ENCODE measurements around the gene DSG3.

Gene DSG3

GRCh38 chr18:31424383-31424988, 23.1 kb upstream of the DSG3 start:
- Mint-ChIP-seq H3K4me1 (no peaks in the 10 kb centered on the region), H3K27me3 (peaks cover 5% of the 10 kb centered on the region in 2 donors), H3K36me3 (no peaks in the 10 kb centered on the region), H3K9me3 (peaks cover 2 to 4% of the 10 kb centered on the region in 2 donors), H3K27ac (no peak overlapping the region), H3K4me3 (no peak overlapping the region)
- no peak for DNase-seq
- peak in 1 of 2 donors; percentile 38 for ATAC-seq (replicated peaks)

- Mint-ChIP-seq H3K9me3 (peaks cover 2 to 4% of the 10 kb centered on the region in 2 donors), H3K36me3 (no peaks in the 10 kb centered on the region), H3K27ac (no peak overlapping the region), H3K27me3 (peaks cover 5% of the 10 kb centered on the region in 2 donors), H3K4me3 (no peak overlapping the region), H3K4me1 (no peaks in the 10 kb centered on the region)
- no peak for ATAC-seq (replicated peaks)
- DNase-seq, result no peak
Observed at GRCh38 chr18:31426021-31426420, 21.5 kb upstream of the DSG3 start.

- Mint-ChIP-seq H3K9me3 (peaks cover 2 to 4% of the 10 kb centered on the region in 2 donors), H3K36me3 (no peaks in the 10 kb centered on the region), H3K27ac (no peak overlapping the region), H3K4me3 (no peak overlapping the region), H3K27me3 (peaks cover 5% of the 10 kb centered on the region in 2 donors), H3K4me1 (no peaks in the 10 kb centered on the region)
- no peak for DNase-seq
- ATAC-seq (replicated peaks), result no peak
Observed at GRCh38 chr18:31426871-31427406, 20.6 kb upstream of the DSG3 start.

- H3K27me3 Mint-ChIP-seq, result peaks cover 5% of the 10 kb centered on the region in 2 donors
- no peaks in the 10 kb centered on the region for H3K36me3 Mint-ChIP-seq
- H3K4me3 Mint-ChIP-seq, result no peak overlapping the region
- no peak for DNase-seq
- no peak for ATAC-seq (replicated peaks)
- no peak overlapping the region for H3K27ac Mint-ChIP-seq
- H3K9me3 Mint-ChIP-seq, result peaks cover 4% of the 10 kb centered on the region in 2 donors
- no peaks in the 10 kb centered on the region for H3K4me1 Mint-ChIP-seq
Observed at GRCh38 chr18:31428211-31428610, 19.3 kb upstream of the DSG3 start.

DNA sequence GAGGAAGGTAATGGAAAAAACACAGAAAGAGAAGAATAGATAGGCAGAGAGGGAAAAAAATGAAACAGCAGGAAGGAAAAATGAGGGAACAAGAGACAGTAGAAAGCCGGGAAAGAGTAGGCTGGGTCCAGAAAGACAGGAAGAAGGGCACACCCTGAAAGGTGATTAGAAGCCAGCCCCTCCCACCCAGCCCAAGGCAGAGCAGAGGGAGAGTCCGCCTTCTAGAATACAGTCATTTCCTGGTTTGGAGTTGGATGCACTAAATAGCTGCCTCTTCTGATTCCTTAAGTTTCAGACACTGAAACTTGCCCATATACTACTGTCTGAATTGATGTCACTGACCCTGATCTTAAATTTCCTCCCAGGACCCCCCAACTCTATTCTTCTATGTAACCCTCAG, 17.9 kb upstream of the DSG3 start:
- Mint-ChIP-seq H3K36me3 (no peaks in the 10 kb centered on the region), H3K27me3 (no peaks in the 10 kb centered on the region), H3K9me3 (peaks cover 0 to 5% of the 10 kb centered on the region in 2 donors), H3K27ac (no peak overlapping the region), H3K4me1 (no peaks in the 10 kb centered on the region), H3K4me3 (no peak overlapping the region)
- no peak for DNase-seq
- no peak for ATAC-seq (replicated peaks)

DNA sequence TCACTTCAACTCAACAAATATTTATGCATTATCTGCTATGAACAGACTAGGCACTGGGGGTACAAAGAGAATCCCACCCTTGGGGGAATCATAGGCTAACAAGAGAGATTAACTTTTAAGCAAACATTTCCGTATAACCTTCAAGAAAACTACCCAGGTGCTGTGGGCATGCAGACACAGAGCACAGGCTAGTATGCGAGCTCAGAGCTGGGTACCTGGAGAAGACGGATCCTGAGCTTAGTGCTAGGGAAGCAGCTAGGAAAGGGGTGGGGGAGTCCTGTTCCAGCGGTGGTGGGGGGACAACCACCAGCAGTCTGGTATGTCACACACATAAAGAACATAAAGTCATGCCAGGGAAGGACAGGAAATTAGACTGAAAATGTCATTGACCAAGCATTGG, 17.5 kb upstream of the DSG3 start:
- H3K4me3 Mint-ChIP-seq, result no peak overlapping the region
- H3K9me3 Mint-ChIP-seq, result peaks cover 0 to 5% of the 10 kb centered on the region in 2 donors
- H3K4me1 Mint-ChIP-seq, result no peaks in the 10 kb centered on the region

DNA sequence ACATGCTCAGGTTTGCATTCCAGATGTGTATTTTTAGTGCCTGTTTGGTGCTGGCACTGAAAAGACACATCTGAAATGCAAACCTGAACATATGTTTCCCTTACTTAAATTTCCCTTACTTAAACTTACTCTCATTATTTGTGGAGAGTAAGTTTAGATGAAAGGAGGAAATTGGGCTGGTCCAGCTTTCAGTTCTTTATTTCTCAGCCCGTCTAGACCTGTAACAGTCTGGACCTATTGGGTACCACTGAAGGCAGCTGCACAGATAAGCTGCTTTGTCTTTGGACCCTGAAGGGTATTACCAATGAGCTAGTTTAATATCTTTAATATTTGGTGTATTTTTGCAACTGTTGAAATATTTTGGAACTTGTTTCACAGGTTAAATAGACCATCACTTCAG, 17.0 kb upstream of the DSG3 start:
- no peaks in the 10 kb centered on the region for H3K36me3 Mint-ChIP-seq

More for the DNA sequence above, 17.5 kb upstream of the DSG3 start:
- no peak for ATAC-seq (replicated peaks)
- H3K27ac Mint-ChIP-seq, result no peak overlapping the region
- no peaks in the 10 kb centered on the region for H3K36me3 Mint-ChIP-seq
- DNase-seq, result no peak
- H3K27me3 Mint-ChIP-seq, result no peaks in the 10 kb centered on the region

GRCh38 chr18:31432316-31432715, 15.2 kb upstream of the DSG3 start:
- Mint-ChIP-seq H3K4me1 (no peaks in the 10 kb centered on the region), H3K27ac (no peak overlapping the region), H3K9me3 (peaks cover 0 to 5% of the 10 kb centered on the region in 2 donors), H3K27me3 (no peaks in the 10 kb centered on the region), H3K36me3 (no peaks in the 10 kb centered on the region), H3K4me3 (no peak overlapping the region)
- ATAC-seq (replicated peaks) (no peak), DNase-seq (no peak)

More for the DNA sequence above, 17.0 kb upstream of the DSG3 start:
- ATAC-seq (replicated peaks) (no peak), DNase-seq (no peak)
- Mint-ChIP-seq H3K27me3 (no peaks in the 10 kb centered on the region), H3K9me3 (peaks cover 0 to 5% of the 10 kb centered on the region in 2 donors), H3K4me3 (no peak overlapping the region), H3K4me1 (no peaks in the 10 kb centered on the region), H3K27ac (no peak overlapping the region)

DNA sequence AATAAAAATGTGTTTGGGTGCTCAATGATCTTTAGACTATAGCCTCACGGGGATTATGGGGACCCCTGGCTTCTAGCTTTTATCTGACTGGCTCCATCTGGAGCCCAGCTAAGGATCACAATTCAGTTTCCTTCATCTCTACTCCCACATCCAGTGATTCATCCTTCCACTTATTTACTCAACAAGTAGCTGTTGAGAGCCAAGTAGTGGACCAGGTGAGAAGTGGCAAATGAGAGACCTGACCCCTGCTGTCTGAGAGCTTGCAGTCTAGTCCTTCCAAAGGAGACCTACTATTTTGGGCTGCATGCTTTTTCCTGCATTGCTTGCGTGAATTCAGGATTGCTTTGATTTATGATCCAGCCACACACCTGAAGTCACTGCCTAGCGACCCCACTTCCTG, 10.7 kb upstream of the DSG3 start:
- no peak for DNase-seq
- no peaks in the 10 kb centered on the region for H3K36me3 Mint-ChIP-seq
- H3K4me3 Mint-ChIP-seq, result no peak overlapping the region
- H3K9me3 Mint-ChIP-seq, result peaks cover 0 to 5% of the 10 kb centered on the region in 2 donors
- H3K4me1 Mint-ChIP-seq, result no peaks in the 10 kb centered on the region
- no peaks in the 10 kb centered on the region for H3K27me3 Mint-ChIP-seq
- no peak overlapping the region for H3K27ac Mint-ChIP-seq
- no peak for ATAC-seq (replicated peaks)

DNA sequence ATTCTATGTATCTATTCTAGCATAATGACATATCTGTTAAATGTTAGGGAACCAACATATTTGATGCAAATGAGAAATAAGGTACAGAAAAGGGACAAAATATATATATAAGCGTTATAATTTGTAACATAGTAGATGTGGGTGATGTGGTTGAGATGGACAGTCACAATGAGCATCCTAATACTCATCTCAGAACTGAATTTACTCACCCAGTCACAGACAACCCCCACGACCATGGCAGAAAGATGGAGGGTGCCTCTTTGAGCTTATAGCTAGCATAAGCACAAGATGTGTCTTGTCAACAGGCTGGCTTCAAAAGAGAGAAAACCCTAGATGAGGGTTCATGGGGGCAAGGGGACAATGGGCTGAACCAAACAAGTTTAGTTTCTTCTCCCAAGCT, 9.1 kb upstream of the DSG3 start:
- Mint-ChIP-seq H3K9me3 (peaks cover 0 to 3% of the 10 kb centered on the region in 2 donors), H3K4me1 (no peaks in the 10 kb centered on the region), H3K27me3 (no peaks in the 10 kb centered on the region), H3K36me3 (no peaks in the 10 kb centered on the region), H3K4me3 (no peak overlapping the region), H3K27ac (no peak overlapping the region)
- DNase-seq (no peak), ATAC-seq (replicated peaks) (no peak)

DNA sequence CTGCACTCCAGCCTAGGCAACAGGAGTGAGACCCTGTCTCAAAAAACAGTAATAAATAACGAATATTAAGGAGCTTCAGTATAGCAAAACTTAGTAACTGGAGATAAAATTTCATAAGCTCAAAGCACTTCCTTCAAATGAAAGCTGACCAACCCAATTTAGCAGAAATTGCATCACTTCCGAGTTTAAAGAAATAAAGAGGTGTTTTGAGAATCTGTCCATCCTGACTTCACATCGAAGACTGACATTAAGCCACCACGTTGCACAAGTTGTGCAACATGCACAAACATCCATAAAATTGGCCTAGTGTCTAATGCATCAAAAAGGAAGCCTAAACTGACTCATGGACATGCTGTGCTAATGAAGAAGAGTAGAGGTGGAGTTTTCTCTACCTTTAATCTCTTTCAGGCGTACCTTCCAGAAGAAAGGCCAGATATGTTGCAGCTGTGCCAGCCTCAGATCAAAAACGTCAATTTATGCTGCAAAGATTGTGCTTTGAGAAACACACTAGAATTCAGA, 7.7 kb upstream of the DSG3 start:
- Mint-ChIP-seq H3K4me3 (no peak overlapping the region), H3K36me3 (no peaks in the 10 kb centered on the region), H3K4me1 (no peaks in the 10 kb centered on the region), H3K27ac (no peak overlapping the region), H3K27me3 (no peaks in the 10 kb centered on the region), H3K9me3 (no peaks in the 10 kb centered on the region)
- DNase-seq (no peak), ATAC-seq (replicated peaks) (no peak)

DNA sequence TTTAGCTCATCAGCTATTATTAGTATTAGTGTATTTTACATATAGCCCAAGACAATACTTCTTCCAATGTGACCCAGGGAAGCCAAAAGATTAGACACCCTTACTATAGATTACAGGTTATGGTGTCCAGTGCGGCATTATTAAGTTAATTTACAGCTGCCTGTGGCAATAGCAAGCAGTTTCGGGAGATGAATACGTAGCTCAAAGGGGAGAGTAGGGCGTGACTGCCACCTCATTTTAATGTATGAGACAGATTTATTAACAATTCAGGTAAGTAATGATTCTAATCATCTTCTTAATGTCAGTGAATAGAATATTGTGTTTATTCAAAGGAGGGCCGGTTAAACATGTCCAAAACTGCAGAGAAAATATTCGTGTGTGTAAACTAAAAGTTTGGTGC, 6.8 kb upstream of the DSG3 start:
- H3K4me3 Mint-ChIP-seq, result no peak overlapping the region
- ATAC-seq (replicated peaks), result no peak
- H3K27ac Mint-ChIP-seq, result no peak overlapping the region
- H3K36me3 Mint-ChIP-seq, result no peaks in the 10 kb centered on the region
- no peaks in the 10 kb centered on the region for H3K4me1 Mint-ChIP-seq
- no peak for DNase-seq
- H3K27me3 Mint-ChIP-seq, result no peaks in the 10 kb centered on the region
- no peaks in the 10 kb centered on the region for H3K9me3 Mint-ChIP-seq

- Mint-ChIP-seq H3K4me3 (no peak overlapping the region), H3K27ac (no peak overlapping the region), H3K36me3 (no peaks in the 10 kb centered on the region), H3K4me1 (no peaks in the 10 kb centered on the region), H3K9me3 (no peaks in the 10 kb centered on the region), H3K27me3 (no peaks in the 10 kb centered on the region)
- DNase-seq (no peak), ATAC-seq (replicated peaks) (no peak)
Observed at GRCh38 chr18:31441493-31441892, 6.0 kb upstream of the DSG3 start.

GRCh38 chr18:31444142-31444541, 3.4 kb upstream of the DSG3 start:
- no peak for ATAC-seq (replicated peaks)
- no peak for DNase-seq
- no peaks in the 10 kb centered on the region for H3K36me3 Mint-ChIP-seq
- no peak overlapping the region for H3K27ac Mint-ChIP-seq
- H3K27me3 Mint-ChIP-seq, result no peaks in the 10 kb centered on the region
- no peaks in the 10 kb centered on the region for H3K4me1 Mint-ChIP-seq
- no peak overlapping the region for H3K4me3 Mint-ChIP-seq
- H3K9me3 Mint-ChIP-seq, result no peaks in the 10 kb centered on the region

GRCh38 chr18:31445908-31446307, 1.6 kb upstream of the DSG3 start:
- no peak overlapping the region for H3K4me3 Mint-ChIP-seq
- H3K27ac Mint-ChIP-seq, result no peak overlapping the region
- H3K36me3 Mint-ChIP-seq, result no peaks in the 10 kb centered on the region
- H3K4me1 Mint-ChIP-seq, result no peaks in the 10 kb centered on the region
- H3K9me3 Mint-ChIP-seq, result no peaks in the 10 kb centered on the region
- no peak for ATAC-seq (replicated peaks)
- DNase-seq, result no peak
- no peaks in the 10 kb centered on the region for H3K27me3 Mint-ChIP-seq

Data from stimulated activated naive B cell treated with anti-CD40 and anti-IgM and Interleukin-4, amounts not matched to agents 10 μg/mL and 1 μg/mL and 100 μg/mL, for 72 hours (primary cell).